Measurements from ENCODE around the gene ZNF600. TPM values are rescaled to one million over a fixed set of nuclear protein-coding genes. Genes with fewer than 3 reads are reported as not detected.
"Not testable (repeated sequence)": the region's sequence is repeated elsewhere in the genome, so short reads cannot be mapped to it uniquely, and the experiment has no call there.

The ZNF600 gene
- total RNA-seq, 2 donors from 2014 or later, result 11.5 to 35.2 TPM

GRCh38 chr19:52734331-52734892 is 52.2 kb downstream of the ZNF600 start:
- no peaks in the 10 kb centered on the region for H3K9me3 Mint-ChIP-seq
- no peak for DNase-seq (ENCODE audit: low spot score)
- peak overlapping the region; percentile 89 for H3K4me3 Mint-ChIP-seq
- H3K27ac Mint-ChIP-seq, result peak overlapping the region; percentile 77 to 89
- no peaks in the 10 kb centered on the region for H3K27me3 Mint-ChIP-seq
- H3K4me1 Mint-ChIP-seq (ENCODE audit: low read depth in 2 of 2), result peaks cover 17 to 23% of the 10 kb centered on the region in 2 donors
- ATAC-seq, result peak; percentile 57 to 64
- H3K36me3 Mint-ChIP-seq, result peaks cover 12% of the 10 kb centered on the region

DNA sequence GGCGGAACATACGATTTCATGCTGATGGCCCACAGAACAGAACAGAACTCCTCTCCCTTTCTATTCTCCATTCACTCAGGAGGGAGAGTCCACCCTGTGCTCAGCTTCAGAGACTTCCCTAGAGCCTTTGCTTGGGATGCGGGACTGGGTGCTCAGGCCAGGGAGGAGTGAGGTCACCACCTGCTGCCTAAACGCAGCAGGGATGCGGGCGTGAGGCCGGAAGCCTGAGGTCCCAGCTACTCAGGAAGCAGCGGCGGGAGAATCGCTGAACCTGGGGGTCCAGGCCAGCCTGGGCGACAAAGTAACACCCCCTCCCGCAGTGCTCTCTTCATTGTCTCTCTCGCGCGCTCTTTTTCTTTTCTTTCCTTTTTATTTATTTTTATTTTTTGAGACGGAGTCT is 60.5 kb downstream of the ZNF600 start:
- not testable (repeated sequence) for H3K4me3 Mint-ChIP-seq; H3K9me3 Mint-ChIP-seq; H3K27me3 Mint-ChIP-seq; DNase-seq (ENCODE audit: low spot score); H3K27ac Mint-ChIP-seq; ATAC-seq
- H3K4me1 Mint-ChIP-seq (ENCODE audit: low read depth in 2 of 2), result peaks cover 9 to 17% of the 10 kb centered on the region in 2 donors
- H3K36me3 Mint-ChIP-seq, result peaks cover 34% of the 10 kb centered on the region

DNA sequence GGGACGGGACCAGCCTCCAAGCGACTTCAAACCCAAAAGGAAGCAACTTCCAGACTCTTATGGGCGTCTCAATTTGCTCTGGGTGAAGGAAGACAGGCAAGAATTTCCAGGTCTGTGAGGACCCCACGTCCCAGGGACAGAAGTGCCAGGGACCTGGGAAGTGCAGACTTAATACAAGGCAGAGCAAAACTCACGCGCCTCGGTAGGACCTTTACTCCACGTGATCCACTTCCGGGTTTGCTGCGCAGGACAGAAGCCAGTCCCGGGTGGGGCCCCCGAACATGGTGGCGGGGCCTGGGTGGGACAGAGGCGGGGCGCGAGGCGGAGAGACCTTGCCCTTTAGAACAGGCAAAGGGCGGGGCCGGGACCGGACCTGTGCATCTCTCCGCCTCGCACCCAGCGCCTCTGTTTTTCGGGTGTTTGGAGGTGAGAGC is 61.0 kb downstream of the ZNF600 start:
- Mint-ChIP-seq H3K36me3 (peaks cover 34% of the 10 kb centered on the region), H3K4me3 (no peak overlapping the region), H3K27me3 (no peaks in the 10 kb centered on the region), H3K4me1 (ENCODE audit: low read depth in 2 of 2) (peaks cover 9 to 17% of the 10 kb centered on the region in 2 donors), H3K9me3 (no peaks in the 10 kb centered on the region), H3K27ac (no peak overlapping the region)
- DNase-seq (ENCODE audit: low spot score) (no peak), ATAC-seq (no peak)

DNA sequence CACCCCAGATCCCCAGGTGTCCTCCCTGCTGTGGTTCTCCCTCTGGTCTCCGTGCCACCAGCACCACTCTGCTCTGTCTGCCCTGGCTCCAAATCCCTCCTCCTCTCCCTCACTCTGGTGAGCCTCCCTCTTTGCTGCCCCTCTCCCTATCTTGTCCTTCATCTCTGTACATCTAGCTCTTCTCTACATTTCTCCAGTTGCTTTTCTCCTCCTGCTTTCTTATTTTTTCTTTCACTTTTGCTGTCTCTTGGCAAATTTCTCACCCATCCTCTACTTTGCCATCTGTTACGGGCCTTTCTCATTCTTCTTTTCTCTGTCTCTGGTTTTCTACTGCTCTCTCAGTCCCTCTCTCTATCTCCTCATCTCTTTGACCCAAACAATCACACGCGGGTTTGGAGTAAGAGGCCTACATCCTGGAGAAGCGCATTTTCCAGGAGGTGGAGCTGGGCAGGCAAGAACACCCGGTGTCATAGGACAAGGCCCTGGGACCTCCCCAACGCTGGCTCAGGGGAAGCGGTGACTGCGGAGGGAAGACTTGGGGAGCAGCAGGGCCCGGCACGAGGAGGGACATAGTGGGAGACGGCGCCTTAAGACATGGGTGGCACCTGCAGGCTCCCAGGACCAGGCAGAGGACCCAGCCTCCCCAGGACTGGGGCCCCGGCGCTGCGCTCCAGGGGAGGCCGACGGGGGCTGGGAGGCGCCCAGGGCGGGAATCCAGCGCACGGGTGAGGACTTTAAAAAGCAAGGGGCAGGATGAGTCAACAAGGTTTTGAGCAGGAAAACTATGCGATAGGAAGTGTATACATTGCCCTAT is 61.7 kb downstream of the ZNF600 start:
- Mint-ChIP-seq H3K27me3 (no peaks in the 10 kb centered on the region), H3K4me3 (no peak overlapping the region), H3K27ac (peak overlapping the region in 1 of 2 donors; percentile 50), H3K9me3 (no peaks in the 10 kb centered on the region), H3K36me3 (peaks cover 35% of the 10 kb centered on the region), H3K4me1 (ENCODE audit: low read depth in 2 of 2) (peaks cover 9 to 16% of the 10 kb centered on the region in 2 donors)
- no peak for DNase-seq (ENCODE audit: low spot score)
- no peak for ATAC-seq

DNA sequence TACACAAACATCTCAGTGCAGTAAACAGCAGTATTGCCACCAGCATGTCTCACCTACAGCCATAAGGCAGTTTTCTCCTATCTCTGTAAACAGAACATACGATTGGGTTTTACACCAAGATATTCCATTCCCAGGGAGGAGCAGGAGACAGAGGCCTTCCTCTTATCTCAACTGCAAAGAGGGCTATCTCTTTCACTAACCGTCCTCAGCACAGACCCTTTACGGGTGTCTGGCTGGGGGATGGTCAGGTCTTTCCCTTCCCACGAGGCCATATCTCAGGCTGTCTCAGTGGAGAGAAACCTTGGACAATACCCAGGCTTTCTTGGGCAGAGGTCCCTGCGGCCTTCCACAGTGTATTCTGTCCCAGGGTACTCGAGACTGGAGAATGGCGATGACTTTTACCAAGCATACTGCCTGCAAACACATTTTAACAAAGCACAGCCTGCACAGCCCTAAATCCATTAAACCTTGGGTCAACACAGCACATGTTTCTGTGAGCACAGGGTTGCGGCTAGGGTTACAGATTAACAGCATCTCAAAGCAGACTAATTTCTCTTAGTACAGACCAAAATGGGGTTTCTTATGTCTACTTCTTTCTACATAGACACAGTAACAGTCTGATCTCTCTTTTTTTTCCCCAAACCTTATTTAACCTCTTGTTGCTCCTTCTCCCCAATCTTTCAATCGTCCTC is 62.5 kb downstream of the ZNF600 start:
- Mint-ChIP-seq H3K4me1 (ENCODE audit: low read depth in 2 of 2) (peaks cover 12 to 17% of the 10 kb centered on the region in 2 donors), H3K27ac (peak overlapping the region in 1 of 2 donors; percentile 50), H3K36me3 (peaks cover 40% of the 10 kb centered on the region)
- not testable (repeated sequence) for H3K27me3 Mint-ChIP-seq; DNase-seq (ENCODE audit: low spot score); H3K4me3 Mint-ChIP-seq; ATAC-seq; H3K9me3 Mint-ChIP-seq

DNA sequence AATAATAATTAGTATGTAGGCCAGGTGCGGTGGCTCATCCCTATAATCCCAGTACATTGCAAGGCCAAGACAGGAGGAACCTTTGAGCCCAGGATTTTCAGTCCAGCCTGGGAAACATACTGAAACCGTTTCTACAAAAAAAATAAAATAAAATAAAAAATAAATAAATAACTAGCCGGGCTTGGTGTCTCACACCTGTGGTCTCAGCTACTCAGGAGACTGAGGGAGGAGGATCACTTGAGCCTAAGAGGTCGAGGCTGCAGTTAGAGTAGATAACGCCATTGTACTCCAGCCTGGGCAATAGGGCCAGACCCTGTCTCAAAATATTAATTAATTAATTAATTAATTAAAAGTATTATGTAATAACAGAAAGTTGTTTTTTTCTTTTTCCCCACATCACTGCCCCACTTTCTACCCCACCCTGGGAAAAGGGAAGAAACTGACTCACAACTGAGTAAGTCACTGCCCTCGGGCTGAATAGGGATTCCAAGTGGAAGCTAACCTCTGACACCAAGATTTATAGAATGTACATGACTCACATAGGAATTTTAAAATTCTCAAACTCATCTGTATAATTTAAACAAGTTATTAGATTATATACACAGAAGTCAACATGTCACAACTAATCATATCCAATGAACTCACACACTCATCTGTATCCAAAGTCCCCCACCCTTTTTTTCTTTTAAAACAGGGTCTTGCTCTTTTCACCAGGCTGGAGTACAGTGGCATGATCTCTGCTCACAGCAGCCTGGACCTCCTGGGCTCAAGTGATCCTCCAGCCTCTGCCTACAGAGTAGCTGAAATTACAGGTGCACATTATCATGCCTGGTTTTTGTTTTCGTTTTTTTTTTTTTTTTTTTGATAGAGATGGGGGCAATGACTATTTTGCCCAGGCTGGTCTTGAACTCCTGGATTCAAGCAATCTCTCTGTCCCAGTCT is 64.3 kb downstream of the ZNF600 start:
- Mint-ChIP-seq H3K36me3 (peaks cover 35% of the 10 kb centered on the region), H3K9me3 (no peaks in the 10 kb centered on the region), H3K4me1 (ENCODE audit: low read depth in 2 of 2) (peaks cover 16 to 18% of the 10 kb centered on the region in 2 donors), H3K27me3 (no peaks in the 10 kb centered on the region), H3K4me3 (no peak overlapping the region), H3K27ac (peak overlapping the region in 1 of 2 donors; percentile 54)
- ATAC-seq (no peak), DNase-seq (ENCODE audit: low spot score) (no peak)

DNA sequence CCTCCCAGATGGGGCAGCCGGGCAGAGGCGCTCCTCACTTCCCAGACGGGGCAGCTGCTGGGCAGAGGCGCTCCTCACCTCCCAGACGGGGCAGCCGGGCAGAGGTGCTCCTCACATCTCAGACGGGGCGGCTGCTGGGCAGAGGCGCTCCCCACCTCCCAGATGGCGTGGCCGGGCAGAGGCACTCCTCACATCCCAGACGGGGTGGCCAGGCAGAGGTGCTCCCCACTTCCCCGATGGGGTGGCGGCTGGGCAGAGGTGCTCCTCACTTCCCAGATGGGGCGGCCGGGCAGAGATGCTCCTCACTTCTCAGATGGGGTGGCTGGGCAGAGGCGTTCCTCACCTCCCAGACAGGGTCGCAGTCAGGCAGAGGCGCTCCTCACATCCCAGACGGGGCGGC is 66.0 kb downstream of the ZNF600 start:
- H3K27ac Mint-ChIP-seq; H3K9me3 Mint-ChIP-seq; H3K27me3 Mint-ChIP-seq; DNase-seq (ENCODE audit: low spot score); H3K4me3 Mint-ChIP-seq; ATAC-seq: not testable (repeated sequence)
- Mint-ChIP-seq H3K36me3 (peaks cover 41% of the 10 kb centered on the region), H3K4me1 (ENCODE audit: low read depth in 2 of 2) (peaks cover 32 to 36% of the 10 kb centered on the region in 2 donors)

GRCh38 chr19:52716522-52716921 is 70.1 kb downstream of the ZNF600 start:
- Mint-ChIP-seq H3K4me1 (ENCODE audit: low read depth in 2 of 2) (peaks cover 30 to 33% of the 10 kb centered on the region in 2 donors), H3K27ac (peak overlapping the region; percentile 78 to 92), H3K36me3 (peaks cover 41% of the 10 kb centered on the region), H3K27me3 (no peaks in the 10 kb centered on the region), H3K9me3 (no peaks in the 10 kb centered on the region), H3K4me3 (peak overlapping the region; percentile 67)
- ATAC-seq (no peak), DNase-seq (ENCODE audit: low spot score) (no peak)

- H3K4me3 Mint-ChIP-seq, result peak overlapping the region; percentile 67
- peaks cover 46% of the 10 kb centered on the region for H3K36me3 Mint-ChIP-seq
- peaks cover 30 to 33% of the 10 kb centered on the region in 2 donors for H3K4me1 Mint-ChIP-seq (ENCODE audit: low read depth in 2 of 2)
- ATAC-seq (peak; percentile 96 to 97), DNase-seq (ENCODE audit: low spot score) (peak; percentile 77)
- H3K27ac Mint-ChIP-seq, result peak overlapping the region; percentile 78 to 92
- H3K9me3 Mint-ChIP-seq, H3K27me3 Mint-ChIP-seq: not testable (repeated sequence)
Observed at GRCh38 chr19:52715902-52716301, 70.7 kb downstream of the ZNF600 start.

DNA sequence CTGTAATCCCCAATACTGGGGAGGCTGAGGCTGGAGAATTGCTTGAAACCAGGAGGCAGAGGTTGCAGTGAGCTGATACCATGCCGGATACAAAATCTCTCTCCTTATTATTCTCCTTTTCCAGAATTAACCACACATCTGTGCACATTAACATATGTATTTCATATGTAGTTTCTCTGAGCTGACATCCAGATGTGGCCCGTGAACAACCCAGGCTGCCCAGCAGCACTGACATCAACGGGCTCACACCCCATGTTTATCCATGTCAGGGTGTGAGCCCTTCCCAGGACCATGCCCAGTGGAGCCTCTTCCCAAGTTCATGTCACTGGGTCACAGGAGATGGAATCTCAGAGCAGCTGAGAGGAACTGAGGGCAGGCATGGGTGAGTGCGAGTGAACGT is 71.3 kb downstream of the ZNF600 start:
- Mint-ChIP-seq H3K4me1 (ENCODE audit: low read depth in 2 of 2) (peaks cover 30 to 33% of the 10 kb centered on the region in 2 donors), H3K36me3 (peaks cover 50% of the 10 kb centered on the region), H3K27ac (peak overlapping the region; percentile 78 to 92), H3K4me3 (peak overlapping the region; percentile 67)
- not testable (repeated sequence) for H3K9me3 Mint-ChIP-seq; DNase-seq (ENCODE audit: low spot score); H3K27me3 Mint-ChIP-seq; ATAC-seq
